Measurements from ENCODE around the gene IER2.

IER2 gene

GRCh38 chr19:13132471-13133180 is 17.6 kb upstream of the IER2 start:
- Histone ChIP-seq H3K4me1 (ENCODE audit: control insufficient read depth, insufficient read depth, low read length) (peaks cover 16% of the 10 kb centered on the region), H3K4me3 (ENCODE audit: low read length in 2 of 2) (no peak overlapping the region), H3K27ac (ENCODE audit: low read length) (no peak overlapping the region), H3K9me3 (ENCODE audit: control insufficient read depth in 2 of 2, low read length in 2 of 2) (no peaks in the 10 kb centered on the region), H3K36me3 (ENCODE audit: control insufficient read depth in 2 of 2, insufficient read depth in 2 of 2, low read length in 2 of 2) (peaks cover 2 to 14% of the 10 kb centered on the region in 2 donors), H3K9ac (ENCODE audit: low read length in 2 of 2) (no peak overlapping the region), H3K27me3 (ENCODE audit: control insufficient read depth in 1 of 2, insufficient read depth in 2 of 2, low read length in 2 of 2) (no peaks in the 10 kb centered on the region)

- H3K27me3 ChIP-seq (ENCODE audit: control insufficient read depth in 1 of 2, insufficient read depth in 2 of 2, low read length in 2 of 2): no peaks in the 10 kb centered on the region
- no peak overlapping the region for H3K9ac ChIP-seq (ENCODE audit: low read length in 2 of 2)
- no peaks in the 10 kb centered on the region for H3K9me3 ChIP-seq (ENCODE audit: control insufficient read depth in 2 of 2, low read length in 2 of 2)
- H3K4me1 ChIP-seq (ENCODE audit: control insufficient read depth, insufficient read depth, low read length): peaks cover 16% of the 10 kb centered on the region
- H3K4me3 ChIP-seq (ENCODE audit: low read length in 2 of 2): no peak overlapping the region
- H3K36me3 ChIP-seq (ENCODE audit: control insufficient read depth in 2 of 2, insufficient read depth in 2 of 2, low read length in 2 of 2): peaks cover 9 to 20% of the 10 kb centered on the region in 2 donors
- no peak overlapping the region for H3K27ac ChIP-seq (ENCODE audit: low read length)
Measured at GRCh38 chr19:13133241-13133870, 16.9 kb upstream of the IER2 start.

- H3K27me3 ChIP-seq (ENCODE audit: control insufficient read depth in 1 of 2, insufficient read depth in 2 of 2, low read length in 2 of 2): no peaks in the 10 kb centered on the region
- no peaks in the 10 kb centered on the region for H3K9me3 ChIP-seq (ENCODE audit: control insufficient read depth in 2 of 2, low read length in 2 of 2)
- no peak overlapping the region for H3K9ac ChIP-seq (ENCODE audit: low read length in 2 of 2)
- H3K27ac ChIP-seq (ENCODE audit: low read length): peak overlapping the region; percentile 18
- peaks cover 9 to 22% of the 10 kb centered on the region in 2 donors for H3K36me3 ChIP-seq (ENCODE audit: control insufficient read depth in 2 of 2, insufficient read depth in 2 of 2, low read length in 2 of 2)
- H3K4me3 ChIP-seq (ENCODE audit: low read length in 2 of 2): no peak overlapping the region
- H3K4me1 ChIP-seq (ENCODE audit: control insufficient read depth, insufficient read depth, low read length): peaks cover 16% of the 10 kb centered on the region
Measured at GRCh38 chr19:13134626-13135025, 15.6 kb upstream of the IER2 start.

DNA sequence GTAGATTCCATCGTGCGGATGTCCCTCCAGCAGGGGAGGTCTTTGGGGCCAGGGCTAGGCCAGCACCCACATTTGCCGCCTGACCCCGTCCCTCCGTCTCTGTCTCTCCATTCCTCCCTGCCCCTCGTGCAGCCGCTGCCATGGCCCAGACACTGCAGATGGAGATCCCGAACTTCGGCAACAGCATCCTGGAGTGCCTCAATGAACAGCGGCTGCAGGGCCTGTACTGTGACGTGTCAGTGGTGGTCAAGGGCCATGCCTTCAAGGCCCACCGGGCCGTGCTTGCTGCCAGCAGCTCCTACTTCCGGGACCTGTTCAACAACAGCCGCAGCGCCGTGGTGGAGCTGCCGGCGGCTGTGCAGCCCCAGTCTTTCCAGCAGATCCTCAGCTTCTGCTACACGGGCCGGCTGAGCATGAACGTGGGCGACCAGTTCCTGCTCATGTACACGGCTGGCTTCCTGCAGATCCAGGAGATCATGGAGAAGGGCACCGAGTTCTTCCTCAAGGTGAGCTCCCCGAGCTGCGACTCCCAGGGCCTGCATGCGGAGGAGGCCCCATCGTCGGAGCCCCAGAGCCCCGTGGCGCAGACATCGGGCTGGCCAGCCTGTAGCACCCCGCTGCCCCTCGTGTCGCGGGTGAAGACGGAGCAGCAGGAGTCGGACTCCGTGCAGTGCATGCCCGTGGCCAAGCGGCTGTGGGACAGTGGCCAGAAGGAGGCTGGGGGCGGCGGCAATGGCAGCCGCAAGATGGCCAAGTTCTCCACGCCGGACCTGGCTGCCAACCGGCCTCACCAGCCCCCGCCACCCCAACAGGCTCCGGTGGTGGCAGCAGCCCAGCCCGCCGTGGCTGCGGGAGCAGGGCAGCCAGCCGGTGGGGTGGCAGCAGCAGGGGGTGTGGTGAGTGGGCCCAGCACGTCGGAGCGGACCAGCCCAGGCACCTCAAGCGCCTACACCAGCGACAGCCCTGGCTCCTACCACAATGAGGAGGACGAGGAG is 14.8 kb upstream of the IER2 start:
- H3K9ac ChIP-seq (ENCODE audit: low read length in 2 of 2): no peak overlapping the region
- peaks cover 9 to 22% of the 10 kb centered on the region in 2 donors for H3K36me3 ChIP-seq (ENCODE audit: control insufficient read depth in 2 of 2, insufficient read depth in 2 of 2, low read length in 2 of 2)
- H3K9me3 ChIP-seq (ENCODE audit: control insufficient read depth in 2 of 2, low read length in 2 of 2): no peaks in the 10 kb centered on the region
- H3K27ac ChIP-seq (ENCODE audit: low read length): peak overlapping the region; percentile 18
- H3K4me1 ChIP-seq (ENCODE audit: control insufficient read depth, insufficient read depth, low read length): peaks cover 16% of the 10 kb centered on the region
- H3K27me3 ChIP-seq (ENCODE audit: control insufficient read depth in 1 of 2, insufficient read depth in 2 of 2, low read length in 2 of 2): no peaks in the 10 kb centered on the region
- no peak overlapping the region for H3K4me3 ChIP-seq (ENCODE audit: low read length in 2 of 2)

- Histone ChIP-seq H3K4me3 (ENCODE audit: low read length in 2 of 2) (no peak overlapping the region), H3K36me3 (ENCODE audit: control insufficient read depth in 2 of 2, insufficient read depth in 2 of 2, low read length in 2 of 2) (peaks cover 9 to 22% of the 10 kb centered on the region in 2 donors), H3K9ac (ENCODE audit: low read length in 2 of 2) (no peak overlapping the region), H3K4me1 (ENCODE audit: control insufficient read depth, insufficient read depth, low read length) (peaks cover 16% of the 10 kb centered on the region), H3K9me3 (ENCODE audit: control insufficient read depth in 2 of 2, low read length in 2 of 2) (no peaks in the 10 kb centered on the region), H3K27me3 (ENCODE audit: control insufficient read depth in 1 of 2, insufficient read depth in 2 of 2, low read length in 2 of 2) (no peaks in the 10 kb centered on the region), H3K27ac (ENCODE audit: low read length) (no peak overlapping the region)
Measured at GRCh38 chr19:13137290-13137794, 12.9 kb upstream of the IER2 start.

DNA sequence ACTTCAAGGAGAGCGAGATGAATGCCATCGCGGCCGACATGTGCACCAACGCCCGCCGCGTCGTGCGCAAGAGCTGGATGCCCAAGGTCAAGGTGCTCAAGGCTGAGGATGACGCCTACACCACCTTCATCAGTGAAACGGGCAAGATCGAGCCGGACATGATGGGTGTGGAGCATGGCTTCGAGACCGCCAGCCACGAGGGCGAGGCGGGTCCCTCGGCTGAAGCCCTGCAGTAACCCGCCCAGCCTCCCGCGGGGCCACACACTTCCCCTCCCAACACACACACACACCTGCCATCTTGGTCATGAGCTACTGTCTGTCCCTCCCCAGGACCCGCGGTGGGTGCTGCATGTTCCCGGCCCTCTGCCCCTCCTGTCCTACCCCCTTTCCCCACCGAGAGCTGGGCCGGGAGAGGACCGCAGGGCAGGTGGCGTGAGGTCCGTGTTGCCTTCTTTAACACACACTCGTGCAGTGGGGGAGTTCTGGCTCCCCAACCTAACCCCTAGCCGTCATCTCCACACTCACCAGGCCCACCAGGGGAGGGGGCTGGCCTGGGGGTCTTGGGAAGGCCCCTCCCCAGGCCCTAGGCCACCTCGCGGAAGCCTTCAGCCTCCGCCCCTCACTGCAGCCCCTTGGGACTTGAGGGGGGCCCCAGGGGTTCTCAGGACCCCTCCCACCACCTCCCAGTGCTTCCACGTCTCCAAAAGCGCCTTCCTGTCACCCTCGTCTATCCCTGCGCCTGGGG is 11.9 kb upstream of the IER2 start:
- no peak overlapping the region for H3K9ac ChIP-seq (ENCODE audit: low read length in 2 of 2)
- peaks cover 10% of the 10 kb centered on the region for H3K4me1 ChIP-seq (ENCODE audit: control insufficient read depth, insufficient read depth, low read length)
- peaks cover 9 to 20% of the 10 kb centered on the region in 2 donors for H3K36me3 ChIP-seq (ENCODE audit: control insufficient read depth in 2 of 2, insufficient read depth in 2 of 2, low read length in 2 of 2)
- H3K27ac ChIP-seq (ENCODE audit: low read length): no peak overlapping the region
- H3K9me3 ChIP-seq (ENCODE audit: control insufficient read depth in 2 of 2, low read length in 2 of 2): no peaks in the 10 kb centered on the region
- no peak overlapping the region for H3K4me3 ChIP-seq (ENCODE audit: low read length in 2 of 2)
- H3K27me3 ChIP-seq (ENCODE audit: control insufficient read depth in 1 of 2, insufficient read depth in 2 of 2, low read length in 2 of 2): no peaks in the 10 kb centered on the region

- H3K27ac ChIP-seq (ENCODE audit: low read length): no peak overlapping the region
- no peaks in the 10 kb centered on the region for H3K9me3 ChIP-seq (ENCODE audit: control insufficient read depth in 2 of 2, low read length in 2 of 2)
- no peaks in the 10 kb centered on the region for H3K27me3 ChIP-seq (ENCODE audit: control insufficient read depth in 1 of 2, insufficient read depth in 2 of 2, low read length in 2 of 2)
- H3K4me3 ChIP-seq (ENCODE audit: low read length in 2 of 2): no peak overlapping the region
- no peak overlapping the region for H3K9ac ChIP-seq (ENCODE audit: low read length in 2 of 2)
- peaks cover 10 to 20% of the 10 kb centered on the region in 2 donors for H3K36me3 ChIP-seq (ENCODE audit: control insufficient read depth in 2 of 2, insufficient read depth in 2 of 2, low read length in 2 of 2)
- peaks cover 10% of the 10 kb centered on the region for H3K4me1 ChIP-seq (ENCODE audit: control insufficient read depth, insufficient read depth, low read length)
Measured at GRCh38 chr19:13138916-13139198, 11.4 kb upstream of the IER2 start.

DNA sequence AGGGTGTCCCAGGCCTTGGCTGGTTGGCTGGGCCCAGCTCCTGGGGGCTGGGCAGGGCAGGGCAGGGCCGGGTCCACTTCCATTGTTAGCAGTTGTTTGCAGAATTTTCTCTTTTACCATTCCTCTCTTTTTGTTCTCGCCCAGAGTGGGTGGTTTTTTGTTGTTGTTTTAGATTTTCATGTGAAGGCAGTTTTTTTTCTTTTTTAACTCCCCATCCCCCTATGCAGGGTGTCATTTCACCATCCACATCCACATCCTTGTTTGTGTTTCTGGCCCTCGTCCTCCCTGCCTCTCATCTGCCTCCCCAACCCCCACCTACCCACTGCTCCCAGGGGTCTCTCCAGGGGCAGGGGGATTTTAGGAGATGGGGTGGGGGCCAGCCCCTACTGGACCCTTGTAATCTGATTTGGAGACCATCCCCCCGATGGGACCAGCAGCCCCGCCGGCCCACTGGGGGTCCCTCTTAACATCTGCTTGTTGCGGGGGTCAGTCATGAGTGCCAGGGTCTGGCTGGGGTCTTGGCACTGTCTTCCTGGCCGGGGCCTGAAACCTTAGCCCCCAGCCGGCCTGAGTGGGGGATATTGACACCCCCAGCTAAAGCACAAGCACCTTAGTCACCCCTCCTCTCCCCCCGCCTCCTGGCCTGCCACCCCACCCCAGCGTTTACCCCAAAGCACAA is 10.4 kb upstream of the IER2 start:
- no peak overlapping the region for H3K4me3 ChIP-seq (ENCODE audit: low read length in 2 of 2)
- no peaks in the 10 kb centered on the region for H3K9me3 ChIP-seq (ENCODE audit: control insufficient read depth in 2 of 2, low read length in 2 of 2)
- no peak overlapping the region for H3K9ac ChIP-seq (ENCODE audit: low read length in 2 of 2)
- H3K4me1 ChIP-seq (ENCODE audit: control insufficient read depth, insufficient read depth, low read length): peaks cover 3% of the 10 kb centered on the region
- H3K36me3 ChIP-seq (ENCODE audit: control insufficient read depth in 2 of 2, insufficient read depth in 2 of 2, low read length in 2 of 2): peaks cover 17 to 25% of the 10 kb centered on the region in 2 donors
- H3K27ac ChIP-seq (ENCODE audit: low read length): no peak overlapping the region
- no peaks in the 10 kb centered on the region for H3K27me3 ChIP-seq (ENCODE audit: control insufficient read depth in 1 of 2, insufficient read depth in 2 of 2, low read length in 2 of 2)

GRCh38 chr19:13146763-13147563 is 3.2 kb upstream of the IER2 start:
- Histone ChIP-seq H3K9me3 (ENCODE audit: control insufficient read depth in 2 of 2, low read length in 2 of 2) (no peaks in the 10 kb centered on the region), H3K27ac (ENCODE audit: low read length) (no peak overlapping the region), H3K4me1 (ENCODE audit: control insufficient read depth, insufficient read depth, low read length) (peaks cover 9% of the 10 kb centered on the region), H3K9ac (ENCODE audit: low read length in 2 of 2) (no peak overlapping the region), H3K27me3 (ENCODE audit: control insufficient read depth in 1 of 2, insufficient read depth in 2 of 2, low read length in 2 of 2) (no peaks in the 10 kb centered on the region), H3K4me3 (ENCODE audit: low read length in 2 of 2) (no peak overlapping the region), H3K36me3 (ENCODE audit: control insufficient read depth in 2 of 2, insufficient read depth in 2 of 2, low read length in 2 of 2) (peaks cover 8 to 12% of the 10 kb centered on the region in 2 donors)
